ENCODE measurements around the gene RNF5.
"Not testable (repeated sequence)": the region's sequence is repeated elsewhere in the genome, so short reads cannot be mapped to it uniquely, and the experiment has no call there.

The RNF5 gene

GRCh38 chr6:32177788-32178546, at the start of gene RNF5:
Gene RNF5 (plus strand): TSS chr6:32178405. CDS start chr6:32178512, 107 bp downstream.
- peak; percentile 100 for DNase-seq (ENCODE audit: low read depth, low spot score)

- DNase-seq (ENCODE audit: low read depth, low spot score): no peak
These were observed 49.4 kb upstream of the RNF5 start for GRCh38 chr6:32128751-32129296.

- DNase-seq (ENCODE audit: low read depth, low spot score): no peak
These were observed 48.7 kb upstream of the RNF5 start for GRCh38 chr6:32129297-32130088.

- DNase-seq (ENCODE audit: low read depth, low spot score): no peak
These were observed 46.7 kb upstream of the RNF5 start for GRCh38 chr6:32131439-32131948.

GRCh38 chr6:32132110-32132509, 46.1 kb upstream of the RNF5 start:
- no peak for DNase-seq (ENCODE audit: low read depth, low spot score)

GRCh38 chr6:32133786-32134185, 44.4 kb upstream of the RNF5 start:
- no peak for DNase-seq (ENCODE audit: low read depth, low spot score)

GRCh38 chr6:32137454-32137853, 40.8 kb upstream of the RNF5 start:
- DNase-seq (ENCODE audit: low read depth, low spot score): no peak

GRCh38 chr6:32139590-32139989, 38.6 kb upstream of the RNF5 start:
- DNase-seq (ENCODE audit: low read depth, low spot score): no peak

- DNase-seq (ENCODE audit: low read depth, low spot score): no peak
These were observed 37.7 kb upstream of the RNF5 start for GRCh38 chr6:32140420-32141046.

GRCh38 chr6:32144238-32144637, 34.0 kb upstream of the RNF5 start:
- DNase-seq (ENCODE audit: low read depth, low spot score): not testable (repeated sequence)

- DNase-seq (ENCODE audit: low read depth, low spot score): no peak
These were observed 31.9 kb upstream of the RNF5 start for GRCh38 chr6:32146287-32146686.

GRCh38 chr6:32146687-32147086, 31.5 kb upstream of the RNF5 start:
- no peak for DNase-seq (ENCODE audit: low read depth, low spot score)

- DNase-seq (ENCODE audit: low read depth, low spot score): no peak
These were observed 30.6 kb upstream of the RNF5 start for GRCh38 chr6:32147401-32148132.

- DNase-seq (ENCODE audit: low read depth, low spot score): no peak
These were observed 29.7 kb upstream of the RNF5 start for GRCh38 chr6:32148289-32149091.

GRCh38 chr6:32149092-32149755, 29.0 kb upstream of the RNF5 start:
- no peak for DNase-seq (ENCODE audit: low read depth, low spot score)

GRCh38 chr6:32149932-32150870, 28.0 kb upstream of the RNF5 start:
- DNase-seq (ENCODE audit: low read depth, low spot score): no peak

GRCh38 chr6:32151181-32151862, 26.9 kb upstream of the RNF5 start:
- DNase-seq (ENCODE audit: low read depth, low spot score): no peak
